ENCODE results near the gene ZNF695. TPM values are rescaled to one million over a fixed set of nuclear protein-coding genes. Genes with fewer than 3 reads are reported as not detected.

ZNF695 gene
- total RNA-seq: under 1 TPM in 2 of 4 donors, not detected in 2; 0.11 to 0.24 TPM

DNA sequence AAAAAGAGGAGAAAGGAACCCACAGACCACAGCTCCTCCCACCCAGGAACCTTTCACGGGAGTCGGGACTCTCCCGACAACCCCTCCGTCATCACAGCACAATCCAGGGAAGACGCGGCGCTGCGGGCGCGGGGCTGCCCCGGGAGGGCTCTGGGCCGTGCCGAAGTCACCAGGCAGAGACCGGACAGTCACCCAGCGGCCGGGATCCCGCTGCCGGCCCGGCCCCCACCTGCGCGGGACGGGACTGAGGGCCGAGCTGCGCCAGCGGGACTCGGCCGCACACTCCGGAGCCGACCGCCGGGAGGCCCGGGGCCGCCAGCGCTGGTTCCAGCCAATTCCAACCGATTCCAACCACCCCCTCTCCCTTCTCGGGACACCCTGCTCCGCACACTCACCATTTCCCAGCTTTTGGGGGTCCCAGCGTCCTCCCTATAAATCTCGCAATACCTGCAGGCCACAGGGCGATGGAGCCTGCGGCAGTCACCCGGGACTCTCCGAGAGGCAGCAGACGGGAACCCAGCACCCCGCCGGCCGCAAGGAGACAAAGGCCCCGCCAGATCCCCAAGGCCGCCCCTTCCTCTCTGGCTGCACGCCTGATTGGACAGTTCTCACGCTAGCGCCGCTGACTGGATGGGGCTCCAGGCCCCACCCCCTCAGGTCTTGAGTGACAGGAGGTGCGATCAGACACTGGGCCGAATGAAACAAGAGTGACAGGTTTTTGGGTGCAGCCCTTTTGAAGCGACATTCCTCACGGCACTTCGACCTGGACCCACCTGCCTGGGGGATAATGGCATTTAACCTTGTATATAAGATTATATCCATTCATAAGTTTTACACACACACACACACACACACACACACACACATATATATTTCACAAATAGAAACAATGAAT, at the start of gene ZNF695:
TSS of gene ZNF695 (minus strand) at position 547 of the 895 bp plus-strand sequence. CDS start at position 398, 149 bp downstream.
- DNase-seq: peak; percentile 85 to 87
- TF ChIP-seq, protein P1, sequence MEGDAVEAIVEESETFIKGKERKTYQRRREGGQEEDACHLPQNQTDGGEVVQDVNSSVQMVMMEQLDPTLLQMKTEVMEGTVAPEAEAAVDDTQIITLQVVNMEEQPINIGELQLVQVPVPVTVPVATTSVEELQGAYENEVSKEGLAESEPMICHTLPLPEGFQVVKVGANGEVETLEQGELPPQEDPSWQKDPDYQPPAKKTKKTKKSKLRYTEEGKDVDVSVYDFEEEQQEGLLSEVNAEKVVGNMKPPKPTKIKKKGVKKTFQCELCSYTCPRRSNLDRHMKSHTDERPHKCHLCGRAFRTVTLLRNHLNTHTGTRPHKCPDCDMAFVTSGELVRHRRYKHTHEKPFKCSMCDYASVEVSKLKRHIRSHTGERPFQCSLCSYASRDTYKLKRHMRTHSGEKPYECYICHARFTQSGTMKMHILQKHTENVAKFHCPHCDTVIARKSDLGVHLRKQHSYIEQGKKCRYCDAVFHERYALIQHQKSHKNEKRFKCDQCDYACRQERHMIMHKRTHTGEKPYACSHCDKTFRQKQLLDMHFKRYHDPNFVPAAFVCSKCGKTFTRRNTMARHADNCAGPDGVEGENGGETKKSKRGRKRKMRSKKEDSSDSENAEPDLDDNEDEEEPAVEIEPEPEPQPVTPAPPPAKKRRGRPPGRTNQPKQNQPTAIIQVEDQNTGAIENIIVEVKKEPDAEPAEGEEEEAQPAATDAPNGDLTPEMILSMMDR (IDR thresholded peaks at IDR 0.05): no peak
- TF ChIP-seq POLR2A (IDR thresholded peaks at IDR 0.05): no peak
- Histone ChIP-seq H3K4me1 (no peaks in the 10 kb centered on the region), H3K4me3 (replicated peaks in 1 of 3) (peak within 1 kb of the TSS in 2 of 3 donors; percentile 9 to 35), H3K9me3 (no peaks in the 10 kb centered on the region), H3K36me3 (no peaks in the 10 kb centered on the region), H3K27me3 (no peaks in the 10 kb centered on the region), H3K27ac (no peak within 1 kb of the TSS)
- intact Hi-C loops (cut with DNase I): no loop called here
- WGBS, 2 donors: 2% methylated on average over 36 to 46 of the region's 58 CpGs

DNA sequence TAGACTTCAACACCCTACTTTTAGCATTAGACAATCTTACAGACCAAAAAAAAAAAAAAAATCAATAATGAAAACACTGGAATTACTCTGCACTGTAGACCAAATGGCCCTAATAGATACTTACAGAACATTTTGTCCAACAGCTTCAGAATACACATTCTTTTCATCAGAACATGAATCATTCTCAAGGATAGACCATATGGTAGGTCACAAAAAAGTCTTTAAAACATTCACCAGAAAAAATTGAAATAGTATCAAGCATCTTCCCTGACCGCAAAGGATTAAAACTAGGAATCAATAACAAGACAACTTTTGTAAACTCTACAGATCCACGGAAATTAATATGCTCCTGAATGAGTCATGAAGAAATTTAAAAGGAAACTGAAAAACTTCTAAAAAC, 48.2 kb upstream of the ZNF695 start:
- DNase-seq: no peak
- Histone ChIP-seq H3K27ac (no peak overlapping the region), H3K4me1 (no peaks in the 10 kb centered on the region), H3K27me3 (no peaks in the 10 kb centered on the region), H3K36me3 (no peaks in the 10 kb centered on the region), H3K9me3 (no peaks in the 10 kb centered on the region), H3K4me3 (replicated peaks in 1 of 3) (no peak overlapping the region)
- WGBS, 2 donors: 93 to 99% methylated on average over 2 of the region's 2 CpGs
- intact Hi-C loops (cut with DNase I): loop anchor here (10.0 kb wide), 2 partner anchors 61 to 89 kb away; no protein-coding TSS in a partner anchor
- TF ChIP-seq, protein P1 (IDR thresholded peaks at IDR 0.05): no peak
- no peak for TF ChIP-seq POLR2A (IDR thresholded peaks at IDR 0.05)

DNA sequence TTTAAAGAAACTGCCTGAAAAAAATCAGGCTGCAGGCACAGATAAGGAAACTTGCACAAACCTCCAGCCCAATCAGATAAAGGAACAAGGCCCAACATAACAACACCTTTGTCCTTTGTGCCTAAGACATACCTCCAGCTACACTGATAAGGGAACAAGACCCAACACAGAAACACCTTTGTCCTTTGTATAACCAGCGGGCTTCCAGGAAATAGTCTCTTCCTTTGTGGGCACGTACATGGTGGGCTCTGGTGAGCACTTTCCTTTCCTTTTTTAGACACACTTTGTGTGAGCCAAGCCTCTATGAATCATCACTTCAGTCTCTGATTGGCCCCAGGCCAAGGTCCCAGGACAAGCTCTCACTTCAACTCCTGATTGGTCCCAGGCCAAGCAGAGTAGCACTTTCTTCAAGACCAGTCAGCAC, 47.1 kb upstream of the ZNF695 start:
- TF ChIP-seq POLR2A (IDR thresholded peaks at IDR 0.05): no peak
- TF ChIP-seq, protein P1 (IDR thresholded peaks at IDR 0.05): no peak
- no peak for DNase-seq
- 52 to 60% methylated on average over 2 of the region's 2 CpGs for WGBS, 2 donors
- Histone ChIP-seq H3K27ac (no peak overlapping the region), H3K36me3 (no peaks in the 10 kb centered on the region), H3K27me3 (no peaks in the 10 kb centered on the region), H3K4me1 (no peaks in the 10 kb centered on the region), H3K9me3 (no peaks in the 10 kb centered on the region), H3K4me3 (replicated peaks in 1 of 3) (no peak overlapping the region)
- intact Hi-C loops (cut with DNase I): loop anchor here (10.0 kb wide), 2 partner anchors 60 to 90 kb away; no protein-coding TSS in a partner anchor

DNA sequence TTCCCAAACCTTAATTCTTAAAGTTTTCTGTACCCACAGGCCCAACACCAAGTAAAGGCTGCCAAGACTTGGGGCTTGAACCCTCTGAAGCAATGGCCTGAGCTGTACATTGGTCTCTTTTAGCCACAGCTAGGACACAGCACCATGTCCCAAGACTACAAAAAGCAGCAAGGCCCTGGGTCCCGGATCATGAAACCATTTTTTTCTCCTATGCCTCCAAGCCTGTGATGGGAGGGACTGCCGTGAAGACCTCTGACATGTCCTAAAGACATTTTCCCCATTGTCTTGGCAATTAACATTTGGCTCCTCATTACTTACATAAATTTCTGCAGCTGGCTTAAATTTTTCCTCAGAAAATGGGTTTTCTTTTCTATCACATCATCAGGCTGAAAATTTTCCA, 39.8 kb upstream of the ZNF695 start:
- Histone ChIP-seq H3K4me3 (replicated peaks in 1 of 3) (no peak overlapping the region), H3K36me3 (no peaks in the 10 kb centered on the region), H3K27me3 (no peaks in the 10 kb centered on the region), H3K4me1 (no peaks in the 10 kb centered on the region), H3K9me3 (no peaks in the 10 kb centered on the region), H3K27ac (no peak overlapping the region)
- no peak for DNase-seq
- intact Hi-C loops (cut with DNase I): no loop called here
- 97% methylated on average over 2 of the region's 2 CpGs for WGBS, 2 donors
- TF ChIP-seq, protein P1 (IDR thresholded peaks at IDR 0.05): no peak
- TF ChIP-seq POLR2A (IDR thresholded peaks at IDR 0.05): no peak

DNA sequence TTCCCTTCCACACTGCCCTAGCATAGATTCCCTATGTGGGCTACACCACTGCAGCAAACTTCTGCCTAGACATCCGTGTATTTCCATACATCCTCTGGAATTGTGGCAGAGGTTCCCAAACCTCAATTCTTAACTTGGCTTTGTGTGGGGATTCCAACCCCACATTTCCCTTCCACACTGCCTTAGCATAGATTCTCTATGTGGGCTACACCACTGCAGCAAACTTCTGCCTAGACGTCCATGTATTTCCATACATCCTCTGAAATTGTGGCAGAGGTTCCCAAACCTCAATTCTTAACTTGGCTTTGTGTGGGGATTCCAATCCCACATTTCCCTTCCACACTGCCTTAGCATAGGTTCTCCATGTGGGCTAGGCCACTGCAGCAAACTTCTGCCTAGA, 39.4 kb upstream of the ZNF695 start:
- no peaks in the 10 kb centered on the region for H3K27me3 ChIP-seq
- H3K36me3 ChIP-seq: no peaks in the 10 kb centered on the region
- intact Hi-C loops (cut with DNase I): no loop called here
- TF ChIP-seq, protein P1 (IDR thresholded peaks at IDR 0.05): no peak
- TF ChIP-seq POLR2A (IDR thresholded peaks at IDR 0.05): no peak
- no peaks in the 10 kb centered on the region for H3K9me3 ChIP-seq
- 87 to 93% methylated on average over 2 of the region's 2 CpGs for WGBS, 2 donors
- no peak overlapping the region for H3K27ac ChIP-seq
- H3K4me1 ChIP-seq: no peaks in the 10 kb centered on the region
- H3K4me3 ChIP-seq (replicated peaks in 1 of 3): no peak overlapping the region
- DNase-seq: no peak
